GM18868 (cell line): ENCODE measurements around the gene RNF181.
A peak's percentile ranks its signal among the peaks of the same experiment; 100 is the strongest.
"Not testable (repeated sequence)": the region's sequence is repeated elsewhere in the genome, so short reads cannot be mapped to it uniquely, and the experiment has no call there.

Experiments used
- ATAC-seq: cut with Tn5 transposase; IDR thresholded peaks from one replicate; pipeline ENCODE4 v1.9.1; 2021; ENCODE audit warnings: mild to moderate bottlenecking, moderate library complexity; ENCODE audit not compliant: unreplicated experiment

Gene RNF181

GRCh38 chr2:85611705-85612587 is 16.4 kb downstream of the RNF181 start, which contains the start of gene C2orf68:
C2orf68 (minus strand) TSS chr2:85612066; CDS start chr2:85611984, 82 bp downstream.
- peak; percentile 77 for ATAC-seq

- ATAC-seq, result no peak
Measured at GRCh38 chr2:85613717-85614515, 18.4 kb downstream of the RNF181 start.

- ATAC-seq, result not testable (repeated sequence)
Measured at GRCh38 chr2:85614757-85615156, 19.2 kb downstream of the RNF181 start.

GRCh38 chr2:85615413-85615728 is 19.8 kb downstream of the RNF181 start:
- no peak for ATAC-seq

- not testable (repeated sequence) for ATAC-seq
Measured at GRCh38 chr2:85617723-85618122, 22.2 kb downstream of the RNF181 start.

- no peak for ATAC-seq
Measured at GRCh38 chr2:85619617-85620016, 24.1 kb downstream of the RNF181 start.

GRCh38 chr2:85621338-85621737 is 25.8 kb downstream of the RNF181 start:
- no peak for ATAC-seq

- no peak for ATAC-seq
Measured at GRCh38 chr2:85623991-85624390, 28.4 kb downstream of the RNF181 start.

- ATAC-seq, result peak; percentile 74
Measured at GRCh38 chr2:85628658-85629057, 33.1 kb downstream of the RNF181 start.

- ATAC-seq, result no peak
Measured at GRCh38 chr2:85631316-85631715, 35.8 kb downstream of the RNF181 start.

- no peak for ATAC-seq
Measured at GRCh38 chr2:85635011-85635410, 39.5 kb downstream of the RNF181 start.

GRCh38 chr2:85635636-85636035 is 40.1 kb downstream of the RNF181 start:
- no peak for ATAC-seq

GRCh38 chr2:85642725-85643124 is 47.2 kb downstream of the RNF181 start:
- peak; percentile 82 for ATAC-seq

GRCh38 chr2:85644909-85645308 is 49.4 kb downstream of the RNF181 start:
- no peak for ATAC-seq

GRCh38 chr2:85646166-85646565 is 50.6 kb downstream of the RNF181 start:
- no peak for ATAC-seq
